ENCODE measurements around the gene SWAP70.
"Not testable (repeated sequence)": the region's sequence is repeated elsewhere in the genome, so short reads cannot be mapped to it uniquely, and the experiment has no call there.

SWAP70 gene

GRCh38 chr11:9691865-9692264 lies 28.0 kb downstream of the SWAP70 start:
- no peak for TF ChIP-seq GATA1 (IDR thresholded peaks at IDR 0.05; ENCODE audit: low read depth, low read length)
- no peak for TF ChIP-seq POLR2A (IDR thresholded peaks at IDR 0.05; ENCODE audit: low read length)
- no peak for DNase-seq

- no peak for DNase-seq
- TF ChIP-seq POLR2A (IDR thresholded peaks at IDR 0.05; ENCODE audit: low read length) (no peak), GATA1 (IDR thresholded peaks at IDR 0.05; ENCODE audit: low read depth, low read length) (no peak)
Measured at GRCh38 chr11:9692691-9693090, 28.8 kb downstream of the SWAP70 start.

GRCh38 chr11:9693801-9694553 lies 30.1 kb downstream of the SWAP70 start:
- no peak for TF ChIP-seq GATA1 (IDR thresholded peaks at IDR 0.05; ENCODE audit: low read depth, low read length)
- TF ChIP-seq POLR2A (IDR thresholded peaks at IDR 0.05; ENCODE audit: low read length) = no peak
- DNase-seq = no peak

GRCh38 chr11:9695228-9695627 lies 31.4 kb downstream of the SWAP70 start:
- DNase-seq = not testable (repeated sequence)

- TF ChIP-seq POLR2A (IDR thresholded peaks at IDR 0.05; ENCODE audit: low read length) (no peak), GATA1 (IDR thresholded peaks at IDR 0.05; ENCODE audit: low read depth, low read length) (no peak)
- no peak for DNase-seq
Measured at GRCh38 chr11:9697766-9698165, 33.9 kb downstream of the SWAP70 start.

- TF ChIP-seq GATA1 (IDR thresholded peaks at IDR 0.05; ENCODE audit: low read depth, low read length) = no peak
- TF ChIP-seq POLR2A (IDR thresholded peaks at IDR 0.05; ENCODE audit: low read length) = no peak
- DNase-seq = no peak
Measured at GRCh38 chr11:9700105-9700801, 36.4 kb downstream of the SWAP70 start.

GRCh38 chr11:9701799-9702198 lies 37.9 kb downstream of the SWAP70 start:
- TF ChIP-seq POLR2A (IDR thresholded peaks at IDR 0.05; ENCODE audit: low read length) = no peak
- TF ChIP-seq GATA1 (IDR thresholded peaks at IDR 0.05; ENCODE audit: low read depth, low read length) = no peak
- DNase-seq = no peak

GRCh38 chr11:9703280-9703679 lies 39.4 kb downstream of the SWAP70 start:
- TF ChIP-seq GATA1 (IDR thresholded peaks at IDR 0.05; ENCODE audit: low read depth, low read length) (no peak), POLR2A (IDR thresholded peaks at IDR 0.05; ENCODE audit: low read length) (no peak)
- no peak for DNase-seq

GRCh38 chr11:9704037-9704436 lies 40.2 kb downstream of the SWAP70 start:
- TF ChIP-seq GATA1 (IDR thresholded peaks at IDR 0.05; ENCODE audit: low read depth, low read length) (no peak), POLR2A (IDR thresholded peaks at IDR 0.05; ENCODE audit: low read length) (no peak)
- no peak for DNase-seq

GRCh38 chr11:9704620-9705019 lies 40.7 kb downstream of the SWAP70 start:
- DNase-seq = no peak
- TF ChIP-seq GATA1 (IDR thresholded peaks at IDR 0.05; ENCODE audit: low read depth, low read length) = no peak
- TF ChIP-seq POLR2A (IDR thresholded peaks at IDR 0.05; ENCODE audit: low read length) = no peak

GRCh38 chr11:9705361-9705760 lies 41.5 kb downstream of the SWAP70 start:
- not testable (repeated sequence) for DNase-seq

GRCh38 chr11:9708544-9708943 lies 44.7 kb downstream of the SWAP70 start:
- no peak for DNase-seq
- no peak for TF ChIP-seq POLR2A (IDR thresholded peaks at IDR 0.05; ENCODE audit: low read length)
- TF ChIP-seq GATA1 (IDR thresholded peaks at IDR 0.05; ENCODE audit: low read depth, low read length) = no peak

- TF ChIP-seq POLR2A (IDR thresholded peaks at IDR 0.05; ENCODE audit: low read length) = no peak
- no peak for TF ChIP-seq GATA1 (IDR thresholded peaks at IDR 0.05; ENCODE audit: low read depth, low read length)
- no peak for DNase-seq
Measured at GRCh38 chr11:9710223-9710622, 46.3 kb downstream of the SWAP70 start.

- TF ChIP-seq GATA1 (IDR thresholded peaks at IDR 0.05; ENCODE audit: low read depth, low read length) (no peak), POLR2A (IDR thresholded peaks at IDR 0.05; ENCODE audit: low read length) (no peak)
Measured at GRCh38 chr11:9710852-9711251, 47.0 kb downstream of the SWAP70 start.

More at GRCh38 chr11:9710852-9711251, 47.0 kb downstream of the SWAP70 start:
- DNase-seq = no peak

All from erythroblast (primary cell).